HG03095 (cell line): ENCODE data around the gene DYNC1H1.

ENCODE experiments used
- ATAC-seq: cut with Tn5 transposase; IDR thresholded peaks from one replicate; pipeline ENCODE4 v1.9.1; 2021; ENCODE audit warnings: moderate library complexity; ENCODE audit not compliant: unreplicated experiment

The DYNC1H1 gene

GRCh38 chr14:101964297-101965180, at the start of gene DYNC1H1:
DYNC1H1 (plus strand) TSS chr14:101964573; CDS start chr14:101964692, 119 bp downstream.
- peak; percentile 81 for ATAC-seq

- no peak for ATAC-seq
Measured at GRCh38 chr14:101915871-101916815, 48.2 kb upstream of the DYNC1H1 start.

- no peak for ATAC-seq
Measured at GRCh38 chr14:101916816-101917412, 47.5 kb upstream of the DYNC1H1 start.

DNA sequence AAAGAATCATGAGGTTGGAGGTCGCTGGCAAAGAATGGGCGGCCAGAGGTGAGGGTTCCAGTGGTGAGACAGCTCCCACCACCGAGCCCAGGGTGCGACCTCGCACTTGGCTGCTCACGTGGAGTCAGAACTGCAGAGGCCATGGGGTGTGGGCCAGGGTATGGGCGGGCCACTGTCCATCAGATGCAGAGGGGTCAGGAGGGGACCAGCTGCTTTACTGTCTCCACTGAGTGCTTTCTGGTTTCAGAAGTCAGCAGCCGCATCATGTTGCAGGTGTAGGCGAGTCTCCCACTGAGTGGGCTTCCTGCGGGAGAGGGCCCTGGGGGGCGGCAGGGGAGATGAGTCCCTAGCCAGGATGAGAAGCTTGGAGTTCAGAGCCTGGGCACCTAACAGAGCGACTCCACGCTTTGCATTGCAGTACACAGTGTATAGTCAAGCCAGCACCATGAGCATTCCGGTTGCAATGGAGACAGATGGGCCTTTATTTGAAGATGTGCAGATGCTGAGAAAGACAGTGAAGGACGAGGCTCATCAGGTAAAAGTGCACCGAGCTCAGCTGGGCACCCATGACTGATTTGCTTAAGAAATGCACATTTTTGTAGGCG, 46.9 kb upstream of the DYNC1H1 start:
- no peak for ATAC-seq

DNA sequence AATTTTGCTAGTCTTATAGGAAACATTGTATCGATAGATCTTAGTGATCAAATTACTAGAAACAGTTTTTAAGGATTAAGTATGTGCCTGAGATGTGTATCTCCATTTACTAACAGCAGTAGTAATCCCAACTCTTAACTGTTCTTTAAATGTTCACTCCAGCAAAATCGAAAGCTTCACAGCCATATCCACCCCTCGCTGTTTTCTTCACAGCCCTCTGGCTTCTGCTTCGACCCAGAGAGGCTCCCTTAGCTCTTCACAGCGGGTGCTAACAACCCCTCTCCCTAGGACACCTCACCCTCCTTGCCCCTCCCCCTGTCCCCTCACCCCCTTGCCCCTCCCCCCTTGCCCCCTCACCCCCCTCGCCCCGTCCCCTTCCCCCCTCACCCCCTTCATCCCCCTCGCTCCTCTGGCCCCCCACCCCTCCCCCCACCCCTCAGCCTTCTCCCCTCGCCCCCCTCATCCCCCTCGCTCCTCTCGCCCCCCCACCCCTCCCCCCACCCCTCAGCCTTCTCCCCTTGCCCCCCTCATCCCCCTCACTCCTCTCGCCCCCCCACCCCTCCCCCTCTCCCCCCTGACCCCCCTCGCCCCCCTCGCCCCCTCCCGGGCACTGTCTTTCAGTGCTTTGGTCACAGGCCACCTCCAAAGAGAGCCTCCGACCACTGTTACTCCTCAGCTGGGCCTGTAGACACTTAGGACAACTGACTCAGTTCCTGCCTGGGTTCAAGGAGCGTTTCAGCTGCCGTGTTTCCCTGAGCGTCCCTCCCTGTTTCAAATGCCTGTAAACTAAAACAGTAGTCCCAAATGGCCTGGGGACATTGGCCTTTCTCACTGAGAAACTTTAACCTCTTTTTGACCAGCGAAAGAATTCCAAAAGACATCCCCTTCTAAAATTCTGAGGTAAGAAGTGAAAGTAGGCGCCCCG, 46.0 kb upstream of the DYNC1H1 start:
- no peak for ATAC-seq

GRCh38 chr14:101920271-101920670, 44.1 kb upstream of the DYNC1H1 start:
- no peak for ATAC-seq

GRCh38 chr14:101922866-101923265, 41.5 kb upstream of the DYNC1H1 start:
- ATAC-seq, result no peak

GRCh38 chr14:101925152-101925551, 39.2 kb upstream of the DYNC1H1 start:
- no peak for ATAC-seq

DNA sequence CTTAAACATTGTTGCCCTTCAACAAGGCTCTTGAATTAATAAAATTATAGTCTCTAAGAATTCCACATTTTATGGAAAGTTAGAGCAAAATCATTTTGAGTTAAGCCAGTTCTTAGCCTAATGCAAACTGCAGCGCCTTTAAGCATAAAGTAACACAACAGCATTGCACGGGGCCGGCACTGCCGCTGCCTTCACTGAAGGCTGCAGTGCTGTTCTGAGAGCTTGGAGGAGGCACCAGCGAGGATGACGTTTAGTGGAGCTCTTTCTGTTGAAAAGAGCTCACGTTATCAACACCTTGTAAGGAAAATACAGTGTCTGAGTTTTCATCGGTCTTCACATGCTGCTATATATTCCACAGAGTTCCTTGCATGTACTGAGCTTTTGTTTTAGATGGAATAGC, 38.3 kb upstream of the DYNC1H1 start:
- ATAC-seq, result no peak

- ATAC-seq, result no peak
Measured at GRCh38 chr14:101926620-101927019, 37.8 kb upstream of the DYNC1H1 start.

- no peak for ATAC-seq
Measured at GRCh38 chr14:101927859-101928258, 36.5 kb upstream of the DYNC1H1 start.

DNA sequence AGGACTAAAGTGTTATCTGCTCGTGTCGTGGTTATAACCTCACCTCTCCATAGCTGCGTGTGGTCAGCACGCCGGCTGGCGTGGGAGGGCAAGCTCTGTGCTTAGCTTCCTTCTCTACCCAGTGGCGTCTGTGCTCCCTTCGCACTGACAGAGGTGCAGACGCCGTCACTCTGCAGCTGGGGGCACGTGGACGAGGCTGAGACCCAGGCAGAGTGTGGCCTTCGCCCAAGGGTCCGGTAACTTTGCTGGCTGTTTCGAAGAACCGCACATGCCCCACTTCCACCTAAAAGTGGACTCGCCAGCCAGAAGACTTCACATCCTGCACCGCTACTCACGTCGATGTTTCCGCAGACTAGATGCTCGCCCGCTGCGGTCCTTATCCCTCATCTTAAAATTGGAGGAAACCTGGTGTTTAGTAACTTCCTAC, 35.9 kb upstream of the DYNC1H1 start:
- no peak for ATAC-seq

- no peak for ATAC-seq
Measured at GRCh38 chr14:101929096-101929495, 35.3 kb upstream of the DYNC1H1 start.

DNA sequence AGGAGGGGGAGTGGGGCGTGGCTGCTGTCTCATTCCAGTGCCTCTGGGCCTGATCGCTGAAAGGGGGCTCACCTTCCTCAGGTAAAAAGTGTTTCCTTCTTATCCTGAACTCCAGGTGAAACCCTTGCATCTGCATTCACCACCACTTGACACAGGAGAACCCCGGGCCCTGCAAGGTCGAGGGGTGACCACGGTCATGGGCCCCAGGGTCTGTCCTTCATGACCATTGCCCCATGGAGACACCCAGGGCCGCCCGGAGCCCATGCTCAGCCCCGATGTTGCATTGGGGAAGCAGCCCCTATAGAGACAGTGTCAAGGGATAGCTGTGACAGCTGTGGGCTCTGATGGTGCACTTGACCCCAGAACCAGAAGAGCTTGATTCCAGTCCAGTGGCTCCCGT, 34.4 kb upstream of the DYNC1H1 start:
- ATAC-seq, result no peak

GRCh38 chr14:101932673-101933072, 31.7 kb upstream of the DYNC1H1 start:
- ATAC-seq, result no peak

DNA sequence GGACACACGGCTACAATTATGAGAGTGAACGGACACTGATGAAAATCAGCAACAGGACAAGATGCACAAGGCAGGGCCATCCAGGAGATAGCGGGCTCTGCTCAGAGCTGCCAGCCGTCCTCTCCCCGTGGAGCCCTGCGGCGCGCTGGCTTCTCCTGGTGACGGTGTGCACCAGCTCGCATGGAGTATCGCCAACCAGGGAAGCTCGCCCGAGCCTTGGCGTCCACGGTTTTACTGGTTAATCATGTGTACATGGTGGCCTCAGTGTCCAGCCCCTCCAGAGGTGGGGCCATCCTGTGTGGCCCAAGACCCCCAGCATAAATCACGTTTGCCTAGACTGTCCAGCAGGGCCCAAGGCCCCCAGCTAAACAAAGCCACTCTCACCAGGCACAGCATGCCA, 31.2 kb upstream of the DYNC1H1 start:
- no peak for ATAC-seq

GRCh38 chr14:101934601-101935150, 29.7 kb upstream of the DYNC1H1 start:
- no peak for ATAC-seq

DNA sequence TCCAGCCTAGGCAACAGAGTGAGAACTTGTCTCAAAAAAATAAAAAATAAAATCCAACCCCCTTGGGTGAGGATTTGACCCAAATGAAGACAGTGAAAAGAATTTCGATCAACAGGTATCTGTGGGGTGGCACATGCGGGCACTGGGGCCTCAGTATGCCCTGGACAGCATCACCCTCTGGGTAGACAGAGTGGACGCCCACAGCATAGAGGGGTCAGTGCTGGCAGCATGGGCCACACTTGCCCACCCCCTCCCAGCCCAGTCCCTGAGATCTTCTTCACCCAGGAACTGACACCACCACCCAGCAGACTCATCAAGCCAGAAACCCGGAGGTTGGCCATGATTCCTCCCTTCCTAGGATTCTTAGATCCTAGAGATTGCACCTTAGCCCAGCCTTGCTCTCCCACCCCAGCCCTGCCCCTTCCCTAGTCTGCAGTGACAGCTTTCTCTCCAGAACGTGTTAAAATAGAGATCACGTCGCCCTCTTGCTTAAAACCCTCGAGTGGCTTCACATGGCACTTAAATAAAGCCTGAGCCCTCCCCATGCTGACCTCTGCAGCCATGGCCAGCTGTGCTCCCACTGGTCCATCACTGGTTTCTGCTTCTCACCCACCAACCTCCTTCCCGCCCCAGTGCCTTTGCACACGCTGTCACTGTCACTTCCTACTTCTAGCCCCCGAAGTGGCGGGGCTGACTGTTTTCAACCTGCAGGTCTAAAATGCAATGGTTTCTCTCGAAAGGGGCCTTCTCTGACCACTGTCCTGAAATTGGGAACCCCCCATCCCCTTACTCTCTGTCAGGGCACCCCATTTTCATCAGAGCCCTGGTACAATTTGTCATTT, 26.2 kb upstream of the DYNC1H1 start:
- no peak for ATAC-seq
